ENCODE results near the gene NPHP3. TPM values are rescaled to one million over a fixed set of nuclear protein-coding genes. Genes with fewer than 3 reads are reported as not detected.

NPHP3 gene
- total and polyA plus RNA-seq, 4 experiments from 2014 or later: 1.7 to 72.9 (median 36.0) TPM

GRCh38 chr3:132662212-132662611 is 60.0 kb downstream of the NPHP3 start:
- POLR2A ChIA-PET (ENCODE audit: partially characterized antibody): no interaction called here
- H3K27ac ChIP-seq (ENCODE audit: low read depth, low read length): no peak overlapping the region
- Mint-ChIP-seq H3K4me3 (peak overlapping the region in 5 of 8 donors; percentile 13 to 99 (median 38)), H3K27ac (peak overlapping the region in 3 of 7 donors; percentile 46 to 74 (median 62)), H3K9me3 (no peaks in the 10 kb centered on the region), H3K36me3 (peaks cover 0 to 20% of the 10 kb centered on the region in 2 donors), H3K27me3 (no peaks in the 10 kb centered on the region), H3K4me1 (peaks cover 38 to 65% (median 50%) of the 10 kb centered on the region in 4 donors)
- intact Hi-C loops (cut with micrococcal nuclease): loop anchor here (10.0 kb wide), 2 partner anchors 1637 to 1823 kb away; partner anchors contain the start of genes ANAPC13, ASTE1, CEP63 and NEK11
- DNase-seq: no peak
- H3K27me3 ChIP-seq (ENCODE audit: insufficient read depth, low read length): no peaks in the 10 kb centered on the region
- H3K36me3 ChIP-seq (ENCODE audit: insufficient read depth, low read length): no peaks in the 10 kb centered on the region
- CTCF ChIA-PET (ENCODE audit: partially characterized antibody): no interaction called here
- H3K9me3 ChIP-seq (ENCODE audit: control insufficient read depth in 1 of 2, low read length in 2 of 2): no peaks in the 10 kb centered on the region
- H3K4me3 ChIP-seq (ENCODE audit: low read length in 2 of 2): no peak overlapping the region
- peaks cover 47% of the 10 kb centered on the region for H3K4me1 ChIP-seq (ENCODE audit: insufficient read depth, low read length)

- Histone ChIP-seq H3K36me3 (ENCODE audit: insufficient read depth, low read length) (no peaks in the 10 kb centered on the region), H3K27me3 (ENCODE audit: insufficient read depth, low read length) (no peaks in the 10 kb centered on the region), H3K4me3 (ENCODE audit: low read length in 2 of 2) (peak overlapping the region; percentile 78 to 99), H3K9me3 (ENCODE audit: control insufficient read depth in 1 of 2, low read length in 2 of 2) (no peaks in the 10 kb centered on the region), H3K27ac (ENCODE audit: low read depth, low read length) (peak overlapping the region; percentile 83), H3K4me1 (ENCODE audit: insufficient read depth, low read length) (peaks cover 51% of the 10 kb centered on the region)
- POLR2A ChIA-PET (ENCODE audit: partially characterized antibody): interaction anchor here (1.0 to 2.0 kb wide), 6 partner anchors 22 to 913 kb away, joined by 3 to 7 read pairs (median 3); partner anchors contain the start of genes CDV3 and DNAJC13
- H3K4me3 Mint-ChIP-seq: peak overlapping the region; percentile 96 to 99 (median 98)
- no peaks in the 10 kb centered on the region for H3K9me3 Mint-ChIP-seq
- peaks cover 38 to 69% (median 49%) of the 10 kb centered on the region in 4 donors for H3K4me1 Mint-ChIP-seq
- CTCF ChIA-PET (ENCODE audit: partially characterized antibody): interaction anchor here (1.0 to 2.8 kb wide), 3 partner anchors 21 to 26 kb away, joined by 3 to 7 read pairs (median 3); no protein-coding TSS in a partner anchor
- intact Hi-C loops (cut with micrococcal nuclease): loop anchor here (2.0 to 10.0 kb wide), 3 partner anchors 62 to 1824 kb away; partner anchors contain the start of genes ANAPC13, ASTE1, CEP63 and NEK11
- H3K36me3 Mint-ChIP-seq: peaks cover 0 to 16% of the 10 kb centered on the region in 2 donors
- DNase-seq: peak in 1 of 5 donors; percentile 13
- H3K27ac Mint-ChIP-seq: peak overlapping the region; percentile 95 to 98 (median 97)
- H3K27me3 Mint-ChIP-seq: no peaks in the 10 kb centered on the region
Measured at GRCh38 chr3:132661101-132661500, 61.1 kb downstream of the NPHP3 start.

- H3K4me3 ChIP-seq (ENCODE audit: low read length in 2 of 2): peak overlapping the region; percentile 78 to 99
- DNase-seq: no peak
- CTCF ChIA-PET (ENCODE audit: partially characterized antibody): interaction anchor here (1.0 to 2.8 kb wide), 3 partner anchors 21 to 25 kb away, joined by 3 to 7 read pairs (median 3); no protein-coding TSS in a partner anchor
- no peaks in the 10 kb centered on the region for H3K27me3 Mint-ChIP-seq
- POLR2A ChIA-PET (ENCODE audit: partially characterized antibody): interaction anchor here (0.5 to 2.1 kb wide), 9 partner anchors 8 to 1574 kb away, joined by 3 to 7 read pairs (median 3); partner anchors contain the start of genes CDV3 and DNAJC13
- H3K9me3 Mint-ChIP-seq: no peaks in the 10 kb centered on the region
- no peaks in the 10 kb centered on the region for H3K9me3 ChIP-seq (ENCODE audit: control insufficient read depth in 1 of 2, low read length in 2 of 2)
- H3K4me1 ChIP-seq (ENCODE audit: insufficient read depth, low read length): peaks cover 53% of the 10 kb centered on the region
- peaks cover 39 to 69% (median 49%) of the 10 kb centered on the region in 4 donors for H3K4me1 Mint-ChIP-seq
- H3K36me3 ChIP-seq (ENCODE audit: insufficient read depth, low read length): no peaks in the 10 kb centered on the region
- H3K27ac ChIP-seq (ENCODE audit: low read depth, low read length): peak overlapping the region; percentile 83
- H3K4me3 Mint-ChIP-seq: peak overlapping the region; percentile 96 to 99 (median 98)
- intact Hi-C loops (cut with micrococcal nuclease): loop anchor here (1.0 to 10.0 kb wide), 5 partner anchors 62 to 1824 kb away; partner anchors contain the start of genes ANAPC13, ASTE1, CDV3 and CEP63
- peak overlapping the region; percentile 95 to 98 (median 97) for H3K27ac Mint-ChIP-seq
- no peaks in the 10 kb centered on the region for H3K27me3 ChIP-seq (ENCODE audit: insufficient read depth, low read length)
- H3K36me3 Mint-ChIP-seq: peaks cover 0 to 16% of the 10 kb centered on the region in 2 donors
Measured at GRCh38 chr3:132660811-132661070, 61.5 kb downstream of the NPHP3 start.

GRCh38 chr3:132660052-132660810 is 62.0 kb downstream of the NPHP3 start, which contains the start of gene UBA5:
UBA5 (plus strand) TSS chr3:132660329; CDS start chr3:132660538, 209 bp downstream.
- Mint-ChIP-seq H3K4me1 (peaks cover 41 to 73% (median 52%) of the 10 kb centered on the region in 4 donors), H3K9me3 (no peaks in the 10 kb centered on the region), H3K27ac (peak within 1 kb of the TSS; percentile 95 to 98 (median 97)), H3K27me3 (no peaks in the 10 kb centered on the region), H3K36me3 (peaks cover 0 to 16% of the 10 kb centered on the region in 2 donors), H3K4me3 (peak within 1 kb of the TSS; percentile 96 to 99 (median 98))
- H3K27ac ChIP-seq (ENCODE audit: low read depth, low read length): peak within 1 kb of the TSS; percentile 83
- CTCF ChIA-PET (ENCODE audit: partially characterized antibody): interaction anchor here (1.1 to 2.8 kb wide), 3 partner anchors 17 to 25 kb away, joined by 3 to 7 read pairs (median 6); no protein-coding TSS in a partner anchor
- POLR2A ChIA-PET (ENCODE audit: partially characterized antibody): interaction anchor here (0.5 to 2.1 kb wide), 9 partner anchors 8 to 1573 kb away, joined by 3 to 7 read pairs (median 3); partner anchors contain the start of genes CDV3 and DNAJC13
- DNase-seq: peak; percentile 73 to 78 (median 76)
- peaks cover 53% of the 10 kb centered on the region for H3K4me1 ChIP-seq (ENCODE audit: insufficient read depth, low read length)
- no peaks in the 10 kb centered on the region for H3K27me3 ChIP-seq (ENCODE audit: insufficient read depth, low read length)
- no peaks in the 10 kb centered on the region for H3K36me3 ChIP-seq (ENCODE audit: insufficient read depth, low read length)
- intact Hi-C loops (cut with micrococcal nuclease): loop anchor here (1.0 to 10.0 kb wide), 5 partner anchors 63 to 1825 kb away; partner anchors contain the start of genes ANAPC13, ASTE1, CDV3 and CEP63
- H3K9me3 ChIP-seq (ENCODE audit: control insufficient read depth in 1 of 2, low read length in 2 of 2): no peaks in the 10 kb centered on the region
- peak within 1 kb of the TSS; percentile 78 to 99 for H3K4me3 ChIP-seq (ENCODE audit: low read length in 2 of 2)

- peak within 1 kb of the TSS; percentile 83 for H3K27ac ChIP-seq (ENCODE audit: low read depth, low read length)
- Mint-ChIP-seq H3K4me1 (peaks cover 37 to 71% (median 48%) of the 10 kb centered on the region in 4 donors), H3K36me3 (peaks cover 0 to 16% of the 10 kb centered on the region in 2 donors), H3K9me3 (no peaks in the 10 kb centered on the region), H3K4me3 (peak within 1 kb of the TSS; percentile 96 to 99 (median 98)), H3K27me3 (no peaks in the 10 kb centered on the region), H3K27ac (peak within 1 kb of the TSS; percentile 95 to 98 (median 97))
- peaks cover 53% of the 10 kb centered on the region for H3K4me1 ChIP-seq (ENCODE audit: insufficient read depth, low read length)
- CTCF ChIA-PET (ENCODE audit: partially characterized antibody): interaction anchor here (0.7 to 2.8 kb wide), 4 partner anchors 12 to 765 kb away, joined by 3 to 7 read pairs (median 4); no protein-coding TSS in a partner anchor
- POLR2A ChIA-PET (ENCODE audit: partially characterized antibody): interaction anchor here (1.2 to 2.1 kb wide), 3 partner anchors 14 to 59 kb away, joined by 4 to 5 read pairs (median 4); no protein-coding TSS in a partner anchor
- H3K4me3 ChIP-seq (ENCODE audit: low read length in 2 of 2): peak within 1 kb of the TSS; percentile 78 to 99
- no peaks in the 10 kb centered on the region for H3K9me3 ChIP-seq (ENCODE audit: control insufficient read depth in 1 of 2, low read length in 2 of 2)
- DNase-seq: peak; percentile 11 to 48 (median 13)
- intact Hi-C loops (cut with micrococcal nuclease): loop anchor here (1.0 to 10.0 kb wide), 5 partner anchors 63 to 1825 kb away; partner anchors contain the start of genes ANAPC13, ASTE1, CDV3 and CEP63
- no peaks in the 10 kb centered on the region for H3K36me3 ChIP-seq (ENCODE audit: insufficient read depth, low read length)
- no peaks in the 10 kb centered on the region for H3K27me3 ChIP-seq (ENCODE audit: insufficient read depth, low read length)
Measured at GRCh38 chr3:132659365-132660051, 62.7 kb downstream of the NPHP3 start, which contains the start of gene ACAD11. ACAD11 (minus strand) TSS chr3:132659809; CDS start chr3:132659751, 58 bp downstream.

GRCh38 chr3:132659000-132659364 is 63.2 kb downstream of the NPHP3 start:
- Histone ChIP-seq H3K4me3 (ENCODE audit: low read length in 2 of 2) (peak overlapping the region; percentile 78 to 99), H3K4me1 (ENCODE audit: insufficient read depth, low read length) (peaks cover 53% of the 10 kb centered on the region), H3K27ac (ENCODE audit: low read depth, low read length) (peak overlapping the region; percentile 83), H3K27me3 (ENCODE audit: insufficient read depth, low read length) (no peaks in the 10 kb centered on the region), H3K36me3 (ENCODE audit: insufficient read depth, low read length) (no peaks in the 10 kb centered on the region), H3K9me3 (ENCODE audit: control insufficient read depth in 1 of 2, low read length in 2 of 2) (no peaks in the 10 kb centered on the region)
- Mint-ChIP-seq H3K36me3 (peaks cover 0 to 16% of the 10 kb centered on the region in 2 donors), H3K27me3 (no peaks in the 10 kb centered on the region), H3K4me3 (peak overlapping the region; percentile 96 to 99 (median 98)), H3K9me3 (no peaks in the 10 kb centered on the region), H3K27ac (peak overlapping the region; percentile 71 to 98 (median 97)), H3K4me1 (peaks cover 35 to 68% (median 47%) of the 10 kb centered on the region in 4 donors)
- intact Hi-C loops (cut with micrococcal nuclease): no loop called here
- ChIA-PET CTCF (ENCODE audit: partially characterized antibody) (interaction anchor here (0.7 to 2.8 kb wide), 4 partner anchors 13 to 765 kb away, joined by 3 to 7 read pairs (median 4); no protein-coding TSS in a partner anchor), POLR2A (ENCODE audit: partially characterized antibody) (interaction anchor here (1.2 to 2.1 kb wide), 2 partner anchors 13 to 60 kb away, joined by 4 read pairs; no protein-coding TSS in a partner anchor)
- DNase-seq: peak in 1 of 5 donors; percentile 1
